ENCODE data around the gene TBCE.

DNA sequence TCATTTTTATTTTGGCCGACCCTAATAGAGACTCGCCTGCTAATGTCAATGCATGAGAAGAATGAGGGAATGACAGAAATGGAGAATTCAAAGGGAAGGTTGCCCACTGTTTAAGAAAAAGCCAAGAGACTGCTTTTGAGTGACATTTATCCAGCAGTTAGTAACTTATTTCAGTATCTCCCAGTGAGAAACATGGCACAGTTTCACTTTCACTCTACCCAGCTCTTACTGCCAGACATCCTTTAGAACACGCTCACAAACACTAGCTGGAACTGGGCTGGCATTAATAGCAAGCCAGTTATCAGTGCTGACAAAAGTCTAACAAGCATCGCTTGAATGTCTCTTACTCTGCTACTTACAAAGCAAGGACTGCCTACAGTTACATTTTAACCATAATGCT, 30.3 kb upstream of the TBCE start:
- TF ChIP-seq CTCF (conservative IDR thresholded peaks at IDR 0.05; ENCODE audit: low read length) (no peak), EZH2phosphoT487 (IDR thresholded peaks at IDR 0.05; ENCODE audit: borderline replicate concordance, low read depth, low read length) (no peak)

Data from OCI-LY7 (cell line).